ENCODE data around the gene MANSC1. TPM values are rescaled to one million over a fixed set of nuclear protein-coding genes. Genes with fewer than 3 reads are reported as not detected.

The MANSC1 gene
- total and polyA plus RNA-seq, 2 of the 13 experiments (the other 11 are each of a cell fraction or from before 2014, with no cell fraction given), result 1.9 to 4.2 TPM

DNA sequence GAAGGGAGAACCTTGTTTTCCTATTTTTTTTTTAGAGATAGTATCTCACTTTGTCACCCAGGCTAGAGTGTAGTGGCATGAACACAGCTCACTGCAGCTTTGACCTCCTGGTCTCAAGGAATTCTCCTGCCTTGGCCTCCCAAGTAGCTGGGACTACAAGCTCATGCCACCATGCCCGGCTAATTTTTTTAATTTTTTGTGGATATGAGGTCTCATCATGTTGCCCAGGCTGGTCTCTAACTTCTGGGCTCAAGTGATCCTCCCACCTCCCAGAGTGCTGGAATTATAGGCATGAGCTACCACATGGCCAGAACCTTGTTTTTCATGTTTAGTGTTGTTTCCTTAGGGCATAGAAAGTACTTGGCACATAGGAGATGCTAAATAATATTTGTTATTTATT is 13.5 kb downstream of the MANSC1 start (continued):
- TF ChIP-seq, protein P1, sequence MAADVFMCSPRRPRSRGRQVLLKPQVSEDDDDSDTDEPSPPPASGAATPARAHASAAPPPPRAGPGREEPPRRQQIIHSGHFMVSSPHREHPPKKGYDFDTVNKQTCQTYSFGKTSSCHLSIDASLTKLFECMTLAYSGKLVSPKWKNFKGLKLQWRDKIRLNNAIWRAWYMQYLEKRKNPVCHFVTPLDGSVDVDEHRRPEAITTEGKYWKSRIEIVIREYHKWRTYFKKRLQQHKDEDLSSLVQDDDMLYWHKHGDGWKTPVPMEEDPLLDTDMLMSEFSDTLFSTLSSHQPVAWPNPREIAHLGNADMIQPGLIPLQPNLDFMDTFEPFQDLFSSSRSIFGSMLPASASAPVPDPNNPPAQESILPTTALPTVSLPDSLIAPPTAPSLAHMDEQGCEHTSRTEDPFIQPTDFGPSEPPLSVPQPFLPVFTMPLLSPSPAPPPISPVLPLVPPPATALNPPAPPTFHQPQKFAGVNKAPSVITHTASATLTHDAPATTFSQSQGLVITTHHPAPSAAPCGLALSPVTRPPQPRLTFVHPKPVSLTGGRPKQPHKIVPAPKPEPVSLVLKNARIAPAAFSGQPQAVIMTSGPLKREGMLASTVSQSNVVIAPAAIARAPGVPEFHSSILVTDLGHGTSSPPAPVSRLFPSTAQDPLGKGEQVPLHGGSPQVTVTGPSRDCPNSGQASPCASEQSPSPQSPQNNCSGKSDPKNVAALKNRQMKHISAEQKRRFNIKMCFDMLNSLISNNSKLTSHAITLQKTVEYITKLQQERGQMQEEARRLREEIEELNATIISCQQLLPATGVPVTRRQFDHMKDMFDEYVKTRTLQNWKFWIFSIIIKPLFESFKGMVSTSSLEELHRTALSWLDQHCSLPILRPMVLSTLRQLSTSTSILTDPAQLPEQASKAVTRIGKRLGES (CRISPR knock-in tag; IDR thresholded peaks at IDR 0.05; ENCODE audit: borderline replicate concordance), result no peak
- TF ChIP-seq AKAP8 (CRISPR knock-in tag; IDR thresholded peaks at IDR 0.05), result no peak
- no peak for TF ChIP-seq NFKB2 (CRISPR knock-in tag; IDR thresholded peaks at IDR 0.05; ENCODE audit: borderline replicate concordance)
- no peak for TF ChIP-seq ZNF343 (CRISPR knock-in tag; IDR thresholded peaks at IDR 0.05)
- no peak for TF ChIP-seq CHCHD3 (CRISPR knock-in tag; IDR thresholded peaks at IDR 0.05)
- no peak for TF ChIP-seq ZNF484 (CRISPR knock-in tag; IDR thresholded peaks at IDR 0.05; ENCODE audit: borderline replicate concordance, low read depth)
- TF ChIP-seq NCOA5 (CRISPR knock-in tag; IDR thresholded peaks at IDR 0.05), result no peak
- no peak for TF ChIP-seq RFX5 (IDR thresholded peaks at IDR 0.05; ENCODE audit: low read depth, low read length)
- TF ChIP-seq, protein P2, sequence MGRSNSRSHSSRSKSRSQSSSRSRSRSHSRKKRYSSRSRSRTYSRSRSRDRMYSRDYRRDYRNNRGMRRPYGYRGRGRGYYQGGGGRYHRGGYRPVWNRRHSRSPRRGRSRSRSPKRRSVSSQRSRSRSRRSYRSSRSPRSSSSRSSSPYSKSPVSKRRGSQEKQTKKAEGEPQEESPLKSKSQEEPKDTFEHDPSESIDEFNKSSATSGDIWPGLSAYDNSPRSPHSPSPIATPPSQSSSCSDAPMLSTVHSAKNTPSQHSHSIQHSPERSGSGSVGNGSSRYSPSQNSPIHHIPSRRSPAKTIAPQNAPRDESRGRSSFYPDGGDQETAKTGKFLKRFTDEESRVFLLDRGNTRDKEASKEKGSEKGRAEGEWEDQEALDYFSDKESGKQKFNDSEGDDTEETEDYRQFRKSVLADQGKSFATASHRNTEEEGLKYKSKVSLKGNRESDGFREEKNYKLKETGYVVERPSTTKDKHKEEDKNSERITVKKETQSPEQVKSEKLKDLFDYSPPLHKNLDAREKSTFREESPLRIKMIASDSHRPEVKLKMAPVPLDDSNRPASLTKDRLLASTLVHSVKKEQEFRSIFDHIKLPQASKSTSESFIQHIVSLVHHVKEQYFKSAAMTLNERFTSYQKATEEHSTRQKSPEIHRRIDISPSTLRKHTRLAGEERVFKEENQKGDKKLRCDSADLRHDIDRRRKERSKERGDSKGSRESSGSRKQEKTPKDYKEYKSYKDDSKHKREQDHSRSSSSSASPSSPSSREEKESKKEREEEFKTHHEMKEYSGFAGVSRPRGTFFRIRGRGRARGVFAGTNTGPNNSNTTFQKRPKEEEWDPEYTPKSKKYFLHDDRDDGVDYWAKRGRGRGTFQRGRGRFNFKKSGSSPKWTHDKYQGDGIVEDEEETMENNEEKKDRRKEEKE (IDR thresholded peaks at IDR 0.05), result no peak

Data from HepG2 (cell line).